K562 (cell line): ENCODE data around the gene RHBDD1. TPM values are rescaled to one million over a fixed set of nuclear protein-coding genes. Genes with fewer than 3 reads are reported as not detected.

ENCODE experiments used
- ARID1B ChIP-seq: fragments of 450-650 bp; IDR thresholded peaks from 2 replicates; pipeline ENCODE4 v1.6.1; 2016; ENCODE audit warnings: antibody characterized with exemption, mild to moderate bottlenecking, inconsistent platforms
- ATF4 ChIP-seq: fragments of 450-650 bp; formaldehyde crosslinking; IDR thresholded peaks from 2 replicates; pipeline ENCODE4 v1.4.0; 2022; ENCODE audit warnings: mild to moderate bottlenecking, moderate library complexity
- BACH1 ChIP-seq: fragments of 200-800 bp; sonication (Bioruptor generic); IDR thresholded peaks from 2 replicates; pipeline ENCODE4 v1.6.1; 2016; ENCODE audit warnings: missing genetic modification characterization, missing compliant biosample characterization
- CHCHD3 ChIP-seq: fragments of 250-450 bp; sonication (Bioruptor Pico); IDR thresholded peaks from 2 replicates; pipeline ENCODE4 v2.1.2; 2022; ENCODE audit warnings: mild to moderate bottlenecking
- CHD1 ChIP-seq: fragments of 200-600 bp; sonication (generic); IDR thresholded peaks from one replicate; pipeline ENCODE4 v1.6.1; 2012; ENCODE audit warnings: mild to moderate bottlenecking, moderate library complexity, low read length, inconsistent platforms
- DPF2 ChIP-seq: fragments of 450-650 bp; IDR thresholded peaks from 2 replicates; pipeline ENCODE4 v1.6.1; 2016
- E2F6 ChIP-seq, 2 experiments: IDR thresholded peaks; 2 replicates each; pipeline ENCODE4 v1.6.1; 2011; ENCODE audit warnings: borderline replicate concordance in 1 of 2, control low read depth in 1 of 2, low read depth in 1 of 2, low read length in 1 of 2, mild to moderate bottlenecking in 1 of 2, mixed read lengths in 1 of 2, moderate library complexity in 1 of 2; ENCODE audit not compliant: insufficient read depth in 1 of 2, insufficient read length in 1 of 2, poor library complexity in 1 of 2, severe bottlenecking in 1 of 2; ENCODE audit errors: extremely low read depth in 1 of 2
- HLTF ChIP-seq: fragments of 450-650 bp; IDR thresholded peaks from 2 replicates; pipeline ENCODE4 v1.6.1; 2016
- HMG20B ChIP-seq: fragments of 250-450 bp; sonication (Bioruptor Pico); IDR thresholded peaks from 2 replicates; pipeline ENCODE4 v1.5.0; 2021; ENCODE audit warnings: mild to moderate bottlenecking
- JUND ChIP-seq, 2 experiments: IDR thresholded peaks; 2 replicates in 1 of 2; 3 replicates in 1 of 2; pipeline ENCODE4 v1.6.1; 2011; ENCODE audit warnings: borderline replicate concordance in 2 of 2, low read depth in 2 of 2, low read length in 2 of 2, improper control_type of control experiment in 1 of 2, missing biosample characterization in 1 of 2, missing genetic modification characterization in 1 of 2, missing genetic modification reagents in 1 of 2
- KDM2B ChIP-seq: fragments of 250-450 bp; sonication (Bioruptor Pico); IDR thresholded peaks from 2 replicates; pipeline ENCODE4 v1.8.0; 2021; ENCODE audit warnings: mild to moderate bottlenecking, moderate library complexity
- KLF13 ChIP-seq: fragments of 450-650 bp; IDR thresholded peaks from 2 replicates; pipeline ENCODE4 v1.6.1; 2016; ENCODE audit warnings: missing genetic modification characterization, low read depth, mild to moderate bottlenecking, missing compliant biosample characterization, moderate library complexity, borderline replicate concordance
- MAX ChIP-seq: sonication (generic); formaldehyde crosslinking; IDR thresholded peaks from 2 replicates; pipeline ENCODE4 v1.9.0; 2022; ENCODE audit warnings: mild to moderate bottlenecking, missing genetic modification reagents
- MTA3 ChIP-seq: fragments of 450-650 bp; formaldehyde crosslinking; IDR thresholded peaks from 2 replicates; pipeline ENCODE4 v1.6.1; 2017; ENCODE audit warnings: mild to moderate bottlenecking, borderline replicate concordance
- MYC ChIP-seq, 2 experiments: fragments of 250-450 bp in 1 of 2; sonication (Bioruptor Pico) in 1 of 2; IDR thresholded peaks; 2 replicates each; pipeline versions ENCODE4 v1.5.1 to v1.6.1; 2012 to 2021; ENCODE audit warnings: low read depth in 2 of 2, borderline replicate concordance in 1 of 2, improper control_type of control experiment in 1 of 2, low read length in 1 of 2, mild to moderate bottlenecking in 1 of 2, moderate library complexity in 1 of 2
- POLR2G ChIP-seq: fragments of 200-400 bp; formaldehyde crosslinking; IDR thresholded peaks from 2 replicates; pipeline ENCODE4 v1.6.1; 2017; ENCODE audit warnings: low read depth, mild to moderate bottlenecking, antibody characterized with exemption, low read length, moderate library complexity
- POU5F1 ChIP-seq: fragments of 150-350 bp; IDR thresholded peaks from 2 replicates; pipeline ENCODE4 v1.6.1; 2014; ENCODE audit warnings: borderline replicate concordance, low read length, low read depth, mild to moderate bottlenecking; ENCODE audit not compliant: partially characterized antibody
- SMAD4 ChIP-seq: fragments of 250-450 bp; sonication (Bioruptor Pico); conservative IDR thresholded peaks from 2 replicates; pipeline ENCODE4 v1.8.0; 2021; ENCODE audit warnings: inconsistent platforms, mild to moderate bottlenecking, moderate library complexity
- STAT5B ChIP-seq: fragments of 250-450 bp; sonication (Bioruptor Pico); IDR thresholded peaks from 2 replicates; pipeline ENCODE4 v1.8.0; 2021; ENCODE audit warnings: mild to moderate bottlenecking, inconsistent platforms
- TCF15 ChIP-seq: fragments of 250-450 bp; sonication (Bioruptor Pico); IDR thresholded peaks from 2 replicates; pipeline ENCODE4 v1.8.0; 2022; ENCODE audit warnings: moderate library complexity, mild to moderate bottlenecking, inconsistent platforms
- TCF3 ChIP-seq: sonication (generic); formaldehyde crosslinking; IDR thresholded peaks from 2 replicates; pipeline ENCODE4 v1.4.0; 2020; ENCODE audit warnings: mild to moderate bottlenecking, missing genetic modification reagents
- TEAD4 ChIP-seq, 2 experiments: sonication (generic) in 1 of 2; formaldehyde crosslinking in 1 of 2; IDR thresholded peaks; 2 replicates each; pipeline versions ENCODE4 v1.6.1 to v1.8.0; 2012 to 2022; ENCODE audit warnings: borderline replicate concordance in 1 of 2, inconsistent platforms in 1 of 2, low read length in 1 of 2, mild to moderate bottlenecking in 1 of 2, missing genetic modification reagents in 1 of 2
- ZEB2 ChIP-seq: fragments of 450-650 bp; IDR thresholded peaks from 2 replicates; pipeline ENCODE4 v1.6.1; 2016
- ZNF589 ChIP-seq: fragments of 200-800 bp; sonication (Bioruptor generic); IDR thresholded peaks from 2 replicates; pipeline ENCODE4 v1.6.1; 2016; ENCODE audit warnings: low read depth, missing genetic modification characterization, missing compliant biosample characterization
- polyA plus RNA-seq, 8 experiments: library from polyadenylated mRNA; depleted of rRNA in 4 of 8; stranded (reverse) in 5 of 8; unstranded in 3 of 8; fragments of >200 nt; fragmentation: Nextera tagmentation in 2 of 8; fragmentation: Illumina TruSeq in 1 of 8; extraction: Ambion mirVana in 2 of 8; extraction: Trizol in 1 of 8; gene quantifications; 2 replicates each; pipeline versions ENCODE4 v1.2.1 to v1.2.3, GENCODE V29; 2011 to 2014; ENCODE audit warnings: inconsistent platforms in 1 of 8, missing spikeins in 1 of 8
- total RNA-seq, 7 experiments: library from RNA; depleted of rRNA in 6 of 7; stranded (reverse); fragments of >200 nt in 6 of 7; fragmentation: Illumina TruSeq in 2 of 7; extraction: Trizol in 2 of 7; gene quantifications; 2 replicates each; pipeline versions ENCODE4 v1.2.1 to v1.2.3, GENCODE V29; 2011 to 2021; ENCODE audit warnings: low replicate concordance in 1 of 7

Gene RHBDD1
- total and polyA plus RNA-seq, 9 of the 15 experiments (the other 6 are each of a cell fraction or from before 2014, with no cell fraction given) = 4.8 to 34.8 (median 15.6) TPM

- TF ChIP-seq MYC (IDR thresholded peaks at IDR 0.05; ENCODE audit: low read depth, low read length) (peak; percentile 43; the same call in 1 of the 2 replicates), MYC (CRISPR knock-in tag; IDR thresholded peaks at IDR 0.05; ENCODE audit: borderline replicate concordance, low read depth) (no peak), KDM2B (CRISPR knock-in tag) (no peak), E2F6 (IDR thresholded peaks at IDR 0.05; ENCODE audit: borderline replicate concordance in 1 of 2, extremely low read depth in 1 of 2, insufficient read depth in 1 of 2, insufficient read length in 1 of 2, low read depth in 1 of 2, low read length in 1 of 2, poor library complexity in 1 of 2, severe bottlenecking in 1 of 2) (peak in 1 of 2 experiments; percentile 39), ARID1B (peak; percentile 88), TEAD4 (IDR thresholded peaks at IDR 0.05; ENCODE audit: low read length) (peak; percentile 82), TEAD4 (CRISPR knock-in tag; IDR thresholded peaks at IDR 0.05; ENCODE audit: borderline replicate concordance) (no peak), HMG20B (CRISPR knock-in tag) (no peak), BACH1 (tag) (no peak), SMAD4 (CRISPR knock-in tag) (no peak; the same call in 1 of the 2 replicates), STAT5B (CRISPR knock-in tag) (no peak), TCF3 (peak; percentile 75), POU5F1 (no peak), KLF13 (no peak), DPF2 (peak; percentile 65), JUND (IDR thresholded peaks at IDR 0.05; ENCODE audit: borderline replicate concordance, low read depth, low read length) (no peak), JUND (tag; IDR thresholded peaks at IDR 0.05; ENCODE audit: borderline replicate concordance, low read depth, low read length) (0 out of 3 replicates have a peak, but pooled peaks have one; percentile 24), CHD1 (no peak), TCF15 (CRISPR knock-in tag) (no peak), POLR2G (0 out of 2 replicates have a peak, but pooled peaks have one; percentile 16), MAX (peak; percentile 30; the same call in 1 of the 2 replicates), ATF4 (CRISPR knock-in tag) (no peak), MTA3 (peak; percentile 22; the same call in 1 of the 2 replicates), ZNF589 (CRISPR knock-in tag) (0 out of 2 replicates have a peak, but pooled peaks have one; percentile 23), ZEB2 (no peak), HLTF (no peak), CHCHD3 (CRISPR knock-in tag) (no peak)
Observed at GRCh38 chr2:226837787-226838603, 2.1 kb downstream of the RHBDD1 start (continued).
